Trophoblast cell (in vitro differentiated cells and primary cell): ENCODE measurements around the gene ARHGAP33.

Experiments used
- DNase-seq, 2 donors: peaks; one replicate each; pipeline ENCODE4 v3.0.0-alpha.2; 2016
- H2AFZ ChIP-seq: 2 replicates; pipeline ENCODE4 v1.6.1; 2013; ENCODE audit warnings: low read length, moderate library complexity, mild to moderate bottlenecking; ENCODE audit not compliant: insufficient read depth, poor library complexity
- H2AK5ac ChIP-seq: 2 replicates; pipeline ENCODE4 v1.6.1; 2013; ENCODE audit warnings: mild to moderate bottlenecking, low read length
- H2BK120ac ChIP-seq: 2 replicates; pipeline ENCODE4 v1.6.1; 2013; ENCODE audit warnings: low read length, mild to moderate bottlenecking, moderate library complexity; ENCODE audit not compliant: insufficient read depth, poor library complexity
- H2BK12ac ChIP-seq: 2 replicates; pipeline ENCODE4 v1.6.1; 2013; ENCODE audit warnings: mild to moderate bottlenecking, low read length, moderate library complexity
- H2BK5ac ChIP-seq: 2 replicates; pipeline ENCODE4 v1.6.1; 2013; ENCODE audit warnings: low read length, low read depth, moderate library complexity, mild to moderate bottlenecking; ENCODE audit not compliant: poor library complexity
- H3K14ac ChIP-seq: 2 replicates; pipeline ENCODE4 v1.6.1; 2013; ENCODE audit warnings: mild to moderate bottlenecking, low read length
- H3K18ac ChIP-seq: 2 replicates; pipeline ENCODE4 v1.6.1; 2013; ENCODE audit warnings: mild to moderate bottlenecking, low read length
- H3K23ac ChIP-seq: 2 replicates; pipeline ENCODE4 v1.6.1; 2013; ENCODE audit warnings: low read length
- H3K27ac ChIP-seq: 2 replicates; pipeline ENCODE4 v1.5.1; 2013; ENCODE audit warnings: low read depth, mild to moderate bottlenecking, inconsistent platforms, low read length, moderate library complexity
- H3K27me3 ChIP-seq: 2 replicates; pipeline ENCODE4 v1.6.1; 2013; ENCODE audit warnings: inconsistent platforms, mild to moderate bottlenecking, low read length, moderate library complexity; ENCODE audit not compliant: insufficient read depth
- H3K36me3 ChIP-seq, 2 experiments: 1 replicate in 1 of 2; 2 replicates in 1 of 2; pipeline ENCODE4 v1.6.1; 2013; ENCODE audit warnings: low read length in 2 of 2, mild to moderate bottlenecking in 2 of 2, moderate library complexity in 1 of 2; ENCODE audit not compliant: insufficient read depth in 2 of 2, control insufficient read depth in 1 of 2
- H3K4ac ChIP-seq: 2 replicates; pipeline ENCODE4 v1.6.1; 2013; ENCODE audit warnings: low read depth, mild to moderate bottlenecking, low read length, moderate library complexity
- H3K4me1 ChIP-seq, 2 experiments: 1 replicate in 1 of 2; 2 replicates in 1 of 2; pipeline ENCODE4 v1.6.1; 2013; ENCODE audit warnings: low read length in 2 of 2, mild to moderate bottlenecking in 2 of 2, moderate library complexity in 1 of 2; ENCODE audit not compliant: insufficient read depth in 2 of 2, control insufficient read depth in 1 of 2
- H3K4me2 ChIP-seq: 2 replicates; pipeline ENCODE4 v1.6.1; 2013; ENCODE audit warnings: inconsistent platforms, mild to moderate bottlenecking, low read length, moderate library complexity
- H3K4me3 ChIP-seq: 2 replicates; pipeline ENCODE4 v1.5.1; 2013; ENCODE audit warnings: mild to moderate bottlenecking, low read depth, low read length, inconsistent platforms
- H3K79me1 ChIP-seq: one replicate; pipeline ENCODE4 v1.6.1; 2013; ENCODE audit warnings: low read length
- H3K79me2 ChIP-seq: 2 replicates; pipeline ENCODE4 v1.6.1; 2013; ENCODE audit warnings: low read length, mild to moderate bottlenecking; ENCODE audit not compliant: control insufficient read depth, insufficient read depth, poor library complexity
- H3K9ac ChIP-seq: 2 replicates; pipeline ENCODE4 v1.6.1; 2013; ENCODE audit warnings: mild to moderate bottlenecking, low read length
- H3K9me3 ChIP-seq: 2 replicates; pipeline ENCODE4 v1.6.1; 2013; ENCODE audit warnings: low read depth, mild to moderate bottlenecking, control low read depth, inconsistent platforms, low read length; ENCODE audit not compliant: insufficient read depth
- H4K12ac ChIP-seq: 2 replicates; pipeline ENCODE4 v1.6.1; 2013; ENCODE audit warnings: low read depth, mild to moderate bottlenecking, low read length, moderate library complexity
- H4K8ac ChIP-seq: 2 replicates; pipeline ENCODE4 v1.6.1; 2013; ENCODE audit warnings: low read depth, mild to moderate bottlenecking, low read length, moderate library complexity
- H4K91ac ChIP-seq: one replicate; pipeline ENCODE4 v1.6.1; 2013; ENCODE audit warnings: low read depth, mild to moderate bottlenecking, low read length, moderate library complexity
- WGBS: extraction: QIAGEN DNeasy Blood & Tissue Kit; methylation state at CpG from one replicate; pipeline ENCODE4 v1.1.7; 2013; ENCODE audit warnings: missing lambda C conversion rate; ENCODE audit not compliant: insufficient read length, insufficient coverage; ENCODE audit errors: extremely low coverage; 5-methylcytosine and 5-hydroxymethylcytosine counted together

Gene ARHGAP33

DNA sequence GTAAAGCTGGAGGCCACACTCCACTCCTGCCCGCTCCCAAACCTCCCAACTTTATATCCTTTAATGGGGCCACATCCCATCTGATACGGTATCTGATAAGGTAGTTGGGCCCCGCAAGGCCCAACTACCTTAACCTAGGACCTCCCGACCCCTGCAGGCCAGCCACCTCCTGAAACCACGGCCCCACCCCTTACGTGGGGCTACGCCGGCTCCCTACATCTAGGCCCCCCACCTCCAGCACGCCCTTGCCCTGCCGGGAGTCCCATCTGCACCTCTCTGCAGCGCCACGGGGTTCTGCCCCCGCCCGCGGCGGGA, 35.3 kb upstream of the ARHGAP33 start:
- Histone ChIP-seq H3K79me1 (peaks cover 2% of the 10 kb centered on the region), H2BK12ac (no peak overlapping the region), H3K36me3 (peaks cover 38 to 40% of the 10 kb centered on the region in 2 experiments), H3K4me2 (peak overlapping the region; percentile 95), H3K18ac (no peak overlapping the region), H2AK5ac (no peak overlapping the region), H3K27me3 (no peaks in the 10 kb centered on the region), H3K9ac (peak overlapping the region; percentile 74), H3K27ac (peak overlapping the region; percentile 44), H2BK5ac (no peak overlapping the region), H4K8ac (no peak overlapping the region), H3K14ac (no peak overlapping the region), H3K4me3 (peak overlapping the region; percentile 74), H3K4ac (no peak overlapping the region), H3K79me2 (no peaks in the 10 kb centered on the region), H4K12ac (no peak overlapping the region), H3K4me1 (peaks cover 9 to 12% of the 10 kb centered on the region in 2 experiments), H4K91ac (no peak overlapping the region), H3K23ac (no peak overlapping the region), H3K9me3 (peaks cover 3% of the 10 kb centered on the region), H2AFZ (peak overlapping the region; percentile 18), H2BK120ac (no peak overlapping the region)
- no peak for DNase-seq
- no CpG with 5 or more reads among the region's 16 CpGs for WGBS

DNA sequence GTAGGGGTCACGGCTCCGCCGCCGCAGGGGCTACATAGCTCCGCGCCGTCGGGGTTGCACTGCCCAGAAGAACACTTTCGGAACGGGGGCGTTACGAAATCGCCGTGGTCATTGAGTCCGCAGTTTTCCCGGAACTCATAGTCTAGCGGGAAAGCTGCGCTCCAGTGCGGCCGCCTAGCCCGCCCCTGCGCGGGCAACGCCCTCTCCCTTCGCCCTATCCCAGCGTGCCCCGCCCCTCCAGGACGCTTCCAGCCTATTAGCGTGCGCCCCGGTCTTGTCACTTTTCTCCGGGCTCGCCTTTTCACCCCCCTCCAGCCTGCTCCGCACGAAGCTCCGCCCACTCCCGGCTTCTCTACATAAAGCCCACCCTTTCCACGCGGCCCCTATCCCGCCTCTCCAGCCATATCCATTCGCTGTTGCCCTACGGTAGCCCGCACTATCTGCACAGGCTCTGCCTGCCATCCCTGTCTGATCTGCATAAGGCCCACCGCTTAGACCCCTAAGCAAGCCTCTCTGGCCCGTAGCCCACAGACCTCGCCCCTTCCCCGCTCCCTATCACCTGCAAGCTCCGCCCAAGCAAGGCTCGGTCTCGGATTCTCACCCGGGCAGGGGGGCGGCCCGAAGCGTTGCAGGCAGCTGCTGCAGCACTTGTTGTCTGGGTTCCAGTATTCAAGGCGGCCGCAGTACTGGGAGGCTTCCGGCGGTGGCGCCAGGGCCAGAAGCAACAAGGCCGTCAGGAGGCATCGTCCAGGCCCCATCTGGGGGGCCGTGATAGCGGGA, 34.8 kb upstream of the ARHGAP33 start:
- H3K36me3 ChIP-seq = peaks cover 32 to 35% of the 10 kb centered on the region in 2 experiments
- DNase-seq = peak; percentile 99
- H4K8ac ChIP-seq = peak overlapping the region; percentile 83
- H3K4me1 ChIP-seq = peaks cover 9 to 12% of the 10 kb centered on the region in 2 experiments
- H3K23ac ChIP-seq = no peak overlapping the region
- peak overlapping the region; percentile 26 for H3K14ac ChIP-seq
- no peaks in the 10 kb centered on the region for H3K79me2 ChIP-seq
- peak overlapping the region; percentile 74 for H3K9ac ChIP-seq
- no peak overlapping the region for H4K12ac ChIP-seq
- peak overlapping the region; percentile 74 for H3K4me3 ChIP-seq
- H3K27ac ChIP-seq = peak overlapping the region; percentile 87
- no CpG with 5 or more reads among the region's 63 CpGs for WGBS
- H3K18ac ChIP-seq = no peak overlapping the region
- no peak overlapping the region for H2AK5ac ChIP-seq
- no peak overlapping the region for H2BK120ac ChIP-seq
- H2BK5ac ChIP-seq = no peak overlapping the region
- peak overlapping the region; percentile 18 for H2AFZ ChIP-seq
- no peak overlapping the region for H3K4ac ChIP-seq
- peaks cover 4% of the 10 kb centered on the region for H3K79me1 ChIP-seq
- peak overlapping the region; percentile 95 for H3K4me2 ChIP-seq
- H2BK12ac ChIP-seq = no peak overlapping the region
- no peaks in the 10 kb centered on the region for H3K27me3 ChIP-seq
- peak overlapping the region; percentile 29 for H4K91ac ChIP-seq
- peaks cover 3% of the 10 kb centered on the region for H3K9me3 ChIP-seq

DNA sequence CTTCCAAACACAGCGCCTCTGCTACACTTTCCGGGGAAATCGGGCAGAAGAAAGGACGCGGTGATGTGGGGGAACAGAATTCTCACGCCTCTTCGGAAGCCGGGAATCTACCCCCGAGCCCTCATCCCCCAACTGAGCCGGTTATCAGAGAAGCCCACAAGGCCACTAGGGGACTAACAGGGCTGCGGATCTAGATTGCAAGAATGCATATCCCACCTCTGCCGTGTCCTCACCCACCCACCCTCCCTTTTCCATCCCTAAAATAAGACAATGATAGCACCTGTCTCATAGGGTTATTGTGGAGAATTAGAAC, 34.2 kb upstream of the ARHGAP33 start:
- Histone ChIP-seq H2AK5ac (no peak overlapping the region), H3K23ac (no peak overlapping the region), H3K79me2 (peaks cover 3% of the 10 kb centered on the region), H3K27me3 (no peaks in the 10 kb centered on the region), H3K4me2 (peak overlapping the region; percentile 90), H4K91ac (peak overlapping the region; percentile 29), H2BK120ac (no peak overlapping the region), H2BK5ac (no peak overlapping the region), H3K79me1 (peaks cover 6% of the 10 kb centered on the region), H2BK12ac (no peak overlapping the region), H3K27ac (peak overlapping the region; percentile 87), H3K18ac (no peak overlapping the region), H3K9me3 (peaks cover 3% of the 10 kb centered on the region), H4K8ac (peak overlapping the region; percentile 83), H3K9ac (peak overlapping the region; percentile 11), H2AFZ (peak overlapping the region; percentile 18), H3K4me1 (peaks cover 9 to 15% of the 10 kb centered on the region in 2 experiments), H4K12ac (no peak overlapping the region), H3K4ac (no peak overlapping the region), H3K14ac (peak overlapping the region; percentile 26), H3K36me3 (peaks cover 32 to 34% of the 10 kb centered on the region in 2 experiments), H3K4me3 (peak overlapping the region; percentile 68)
- WGBS = no CpG with 5 or more reads among the region's 12 CpGs
- DNase-seq = no peak

DNA sequence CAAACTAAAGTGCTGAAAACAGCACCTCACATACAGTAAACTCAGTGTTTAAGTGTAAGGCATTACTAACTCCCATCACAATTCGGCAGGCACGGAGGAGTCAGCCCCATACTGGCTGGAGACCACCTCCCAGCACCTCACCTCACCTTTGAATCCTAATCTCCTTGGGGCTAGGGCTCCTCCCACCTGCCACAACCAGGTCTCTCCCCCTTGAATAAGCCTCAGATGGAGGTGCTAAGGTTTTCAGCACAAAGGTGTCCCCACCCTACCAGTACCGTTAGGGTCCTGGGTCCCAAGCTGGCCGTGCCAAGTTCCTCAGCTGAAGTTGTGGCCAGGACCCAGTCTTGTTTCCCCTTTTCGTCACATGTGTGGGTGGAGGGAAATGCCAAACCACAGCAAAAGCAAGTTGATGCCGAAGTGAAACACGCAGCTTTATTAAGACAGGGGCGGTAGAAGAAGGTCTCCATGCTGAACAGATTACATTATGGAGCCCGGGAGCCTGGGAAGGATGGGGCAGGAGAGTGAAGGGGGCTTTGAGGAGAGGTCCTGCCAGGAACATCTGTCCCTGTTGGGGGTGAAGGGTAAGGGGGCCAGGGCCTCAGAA, 33.1 kb upstream of the ARHGAP33 start, which contains the start of gene IGFLR1:
IGFLR1 (minus strand) TSS at position 332 of the 604 bp plus-strand sequence. CDS start 1,272 bp downstream, outside the sequence.
- peaks cover 22 to 23% of the 10 kb centered on the region in 2 experiments for H3K36me3 ChIP-seq
- H3K27ac ChIP-seq = no peak within 1 kb of the TSS
- H2AK5ac ChIP-seq = no peak within 1 kb of the TSS
- H3K23ac ChIP-seq = no peak within 1 kb of the TSS
- peak in 1 of 2 donors; percentile 14 for DNase-seq
- H4K91ac ChIP-seq = no peak within 1 kb of the TSS
- H3K4me3 ChIP-seq = no peak within 1 kb of the TSS
- H3K9ac ChIP-seq = no peak within 1 kb of the TSS
- peaks cover 3% of the 10 kb centered on the region for H3K79me2 ChIP-seq
- peak within 1 kb of the TSS; percentile 90 for H3K4me2 ChIP-seq
- no peak within 1 kb of the TSS for H2BK120ac ChIP-seq
- peaks cover 6% of the 10 kb centered on the region for H3K79me1 ChIP-seq
- H2BK5ac ChIP-seq = no peak within 1 kb of the TSS
- H3K27me3 ChIP-seq = no peaks in the 10 kb centered on the region
- no peak within 1 kb of the TSS for H3K18ac ChIP-seq
- H3K4me1 ChIP-seq = peaks cover 14 to 20% of the 10 kb centered on the region in 2 experiments
- WGBS = no CpG with 5 or more reads among the region's 9 CpGs
- no peak within 1 kb of the TSS for H3K14ac ChIP-seq
- no peak within 1 kb of the TSS for H2AFZ ChIP-seq
- no peak within 1 kb of the TSS for H2BK12ac ChIP-seq
- H3K4ac ChIP-seq = no peak within 1 kb of the TSS
- peaks cover 3% of the 10 kb centered on the region for H3K9me3 ChIP-seq
- H4K12ac ChIP-seq = no peak within 1 kb of the TSS
- H4K8ac ChIP-seq = no peak within 1 kb of the TSS
